GM21515 (cell line): Measurements from ENCODE around the gene FRMD4A.
"Not testable (repeated sequence)": the region's sequence is repeated elsewhere in the genome, so short reads cannot be mapped to it uniquely, and the experiment has no call there.

Source experiments
- ATAC-seq: cut with Tn5 transposase; IDR thresholded peaks from one replicate; pipeline ENCODE4 v1.9.1; 2021; ENCODE audit not compliant: unreplicated experiment

The FRMD4A gene

DNA sequence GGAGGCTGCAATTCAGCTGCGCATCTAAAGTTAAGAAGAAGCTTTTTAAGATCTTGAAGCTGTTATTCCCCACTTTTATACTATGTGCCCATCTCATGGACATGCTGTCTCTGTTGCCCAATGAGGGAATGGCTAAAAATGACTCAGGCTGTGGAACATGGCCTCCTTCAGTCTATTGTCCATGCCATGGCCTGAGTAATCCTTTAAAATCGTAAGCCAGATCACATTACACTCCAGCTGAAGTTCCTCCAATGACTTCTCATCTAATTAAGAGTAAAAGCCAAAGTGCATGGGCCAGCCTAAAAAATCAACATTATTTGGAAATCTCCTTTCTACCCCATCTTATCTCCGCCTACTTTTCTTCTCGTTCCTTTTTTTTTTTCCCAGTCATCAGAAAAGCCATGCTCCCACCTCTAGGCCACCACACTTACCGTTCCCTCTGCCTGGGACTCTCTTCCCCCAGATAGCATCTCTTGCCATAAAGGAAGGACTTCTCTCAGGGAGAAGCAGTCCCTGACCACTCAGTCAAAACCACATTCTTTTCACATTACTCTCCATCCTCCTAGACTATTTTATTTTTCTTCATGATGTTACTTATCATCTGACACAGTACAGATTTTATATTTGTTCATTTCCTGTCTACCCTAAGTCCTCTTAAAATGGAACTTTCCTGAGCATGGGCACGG, 406.5 kb downstream of the FRMD4A start:
- no peak for ATAC-seq

DNA sequence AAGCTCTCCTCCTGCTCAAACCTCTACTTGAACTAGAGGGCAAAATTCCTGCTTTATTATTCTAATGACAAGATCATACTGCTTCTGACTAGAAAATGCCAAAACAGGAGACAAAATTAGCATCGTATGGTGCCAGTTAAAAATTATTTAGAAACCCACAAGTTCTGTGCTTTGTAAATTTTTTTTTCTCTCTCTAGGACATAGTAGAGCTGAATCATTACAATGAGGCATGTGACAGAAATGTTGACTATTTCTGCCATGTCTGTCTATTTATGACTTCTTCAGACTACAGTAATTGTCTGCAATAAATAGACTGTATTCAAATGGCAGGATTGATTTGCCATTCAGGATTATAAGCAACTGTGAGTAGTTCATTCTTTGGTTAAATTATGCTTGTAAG, 408.1 kb downstream of the FRMD4A start:
- no peak for ATAC-seq

DNA sequence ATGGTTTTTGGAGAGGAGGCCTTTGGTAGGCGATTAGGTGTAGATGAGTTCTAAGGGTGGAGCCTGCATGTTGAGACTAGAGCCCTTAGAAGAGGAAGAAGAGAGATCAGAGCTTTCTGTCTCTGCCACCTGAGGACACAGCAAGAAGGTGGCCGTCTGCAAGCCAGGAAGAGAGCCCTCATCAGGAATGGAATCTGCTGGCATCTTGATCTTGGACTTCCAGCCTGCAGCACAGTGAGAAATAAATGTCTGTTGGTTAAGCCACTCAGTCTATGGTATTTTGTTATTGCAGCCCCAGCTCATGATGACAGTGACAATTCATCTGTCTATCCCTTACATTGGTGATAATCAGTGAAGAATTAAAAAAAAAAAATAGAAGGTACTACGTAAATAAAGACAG, 408.8 kb downstream of the FRMD4A start:
- ATAC-seq: no peak

DNA sequence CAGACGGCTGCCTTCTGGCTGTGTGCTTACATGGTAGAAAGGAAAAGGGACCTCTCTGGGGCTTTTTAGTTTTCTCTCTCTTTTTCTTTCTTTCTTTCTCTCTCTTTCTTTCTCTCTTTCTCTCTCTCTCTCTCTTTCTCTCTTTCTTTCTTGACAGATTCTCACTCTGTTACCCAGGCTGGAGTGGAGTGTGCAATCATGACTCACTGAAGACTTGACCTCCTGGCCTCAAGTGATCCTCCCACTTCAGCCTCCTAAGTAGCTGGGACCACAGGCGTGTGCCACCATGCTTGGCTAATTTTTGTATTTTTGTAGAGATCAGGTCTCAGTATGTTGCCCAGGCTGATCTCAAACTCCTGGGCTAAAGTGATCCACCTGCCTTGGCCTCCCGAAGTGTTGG, 409.6 kb downstream of the FRMD4A start:
- not testable (repeated sequence) for ATAC-seq

DNA sequence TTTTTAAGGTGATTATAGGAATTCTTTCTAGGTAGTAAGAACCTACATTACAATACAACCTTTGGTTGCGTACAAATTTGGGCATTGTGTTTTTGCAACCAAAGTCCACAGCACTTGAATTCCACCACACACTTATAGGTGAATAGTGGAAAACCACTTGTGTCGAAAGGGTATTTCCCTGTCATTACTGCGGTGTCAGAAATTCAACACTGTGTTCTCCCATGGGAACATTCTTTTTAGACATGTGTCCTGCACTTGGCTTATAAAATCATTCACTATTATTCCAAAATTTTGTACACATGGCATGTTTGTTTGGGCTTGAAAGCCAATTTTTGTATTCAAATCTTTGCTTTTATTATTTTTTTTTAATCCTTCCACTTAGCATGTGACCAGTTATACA, 410.3 kb downstream of the FRMD4A start:
- no peak for ATAC-seq

DNA sequence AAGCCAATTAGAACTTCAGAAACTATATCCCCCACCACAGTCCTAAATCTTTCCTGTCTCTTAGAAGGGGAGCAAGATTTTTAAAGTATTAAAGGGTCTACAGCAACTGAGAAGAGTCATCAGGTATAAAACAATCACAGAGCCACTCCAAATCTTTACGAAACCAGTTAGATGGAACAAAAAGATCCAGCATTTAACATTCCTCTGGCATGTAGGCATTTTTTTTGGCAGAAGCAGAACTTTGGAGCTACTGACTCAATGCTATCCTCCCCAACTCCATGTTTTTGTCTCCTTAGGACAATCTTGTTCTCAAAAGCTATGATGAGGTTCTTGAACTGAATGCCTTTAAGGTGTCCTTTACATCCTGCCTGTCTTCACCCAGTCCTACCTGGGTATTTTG, 410.7 kb downstream of the FRMD4A start:
- no peak for ATAC-seq

DNA sequence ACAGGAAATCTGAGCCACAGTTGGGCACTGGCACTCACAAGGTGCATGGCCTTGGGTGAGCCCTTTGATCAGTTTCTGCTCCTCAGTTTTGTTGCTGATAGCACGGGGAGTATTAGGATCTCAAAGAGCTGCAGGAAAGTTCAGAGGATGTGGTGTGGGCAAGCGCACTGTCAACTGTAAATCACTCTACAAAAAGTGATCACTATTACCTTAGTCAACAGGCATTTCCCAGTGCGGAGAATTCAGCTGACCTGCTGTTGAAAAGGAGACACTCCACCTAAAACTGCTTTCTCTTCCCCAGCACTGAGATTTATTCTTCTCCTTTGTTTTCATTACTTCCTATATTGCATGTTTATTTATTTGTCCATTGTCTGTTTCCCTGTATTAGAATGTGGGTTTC, 412.9 kb downstream of the FRMD4A start:
- ATAC-seq: no peak

DNA sequence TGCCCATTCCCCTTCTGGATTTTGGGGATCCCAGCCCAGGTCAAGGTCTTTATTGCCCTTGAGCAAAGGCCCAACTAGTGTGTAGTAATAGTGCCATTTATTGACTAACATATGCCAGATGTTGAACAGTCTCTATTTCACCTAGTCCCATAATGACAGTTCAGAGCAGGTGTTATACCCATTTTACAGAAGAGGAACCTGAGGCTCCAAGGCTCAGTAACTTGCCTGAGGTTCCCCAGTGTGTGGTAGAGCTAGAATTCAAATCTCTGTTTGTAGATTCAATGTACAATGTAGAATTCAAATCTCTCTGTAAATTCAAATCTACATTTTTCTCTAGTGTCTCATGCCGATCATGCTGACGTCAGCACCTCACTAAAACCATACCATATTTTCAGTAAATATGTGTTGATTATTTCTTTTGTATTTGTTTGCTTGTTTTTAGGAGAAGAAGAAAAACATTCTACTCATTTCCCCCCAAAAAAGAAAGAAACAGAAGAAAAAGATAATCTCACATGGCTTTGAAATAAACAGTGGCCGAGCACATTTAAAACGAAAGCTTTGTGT, 414.3 kb downstream of the FRMD4A start:
- no peak for ATAC-seq

DNA sequence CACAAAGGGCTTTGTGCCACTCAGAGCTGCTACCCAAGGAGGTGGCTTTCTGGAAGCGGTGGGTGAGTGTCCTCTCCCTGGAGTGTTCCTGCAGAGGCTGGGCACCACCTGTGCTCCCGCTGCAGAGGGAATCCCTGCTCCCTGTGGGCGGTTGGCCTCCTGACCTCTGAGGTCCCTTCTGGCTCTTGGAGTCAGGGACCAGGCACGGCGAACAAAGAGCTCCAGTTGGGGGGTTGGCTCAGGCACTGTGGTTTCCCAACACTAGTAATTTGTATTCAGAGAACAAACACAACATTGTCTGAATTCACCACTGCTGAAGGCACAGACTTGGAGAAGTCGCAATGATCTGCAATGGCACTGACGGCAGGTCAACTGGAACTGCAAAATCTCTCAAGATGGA, 415.0 kb downstream of the FRMD4A start:
- no peak for ATAC-seq

DNA sequence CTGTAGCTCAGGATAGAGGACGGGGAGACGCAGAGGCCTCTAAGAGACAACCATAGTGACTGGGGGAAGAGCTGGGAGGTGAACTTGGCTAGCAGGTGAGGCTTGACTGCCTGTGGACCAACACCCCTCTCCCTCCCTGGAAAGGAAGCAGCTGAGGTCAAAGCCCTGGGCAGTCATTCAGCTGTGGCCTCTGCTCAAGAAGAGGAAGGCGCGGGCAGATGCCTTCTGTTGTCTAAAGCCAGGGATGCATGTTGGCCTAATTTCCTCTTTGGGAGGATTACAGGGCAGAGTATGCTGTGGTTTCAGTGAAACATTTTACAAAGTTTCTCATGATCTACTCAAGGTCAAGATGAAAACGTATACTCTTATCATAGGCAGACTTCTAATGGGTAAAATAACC, 416.8 kb downstream of the FRMD4A start:
- ATAC-seq: no peak

DNA sequence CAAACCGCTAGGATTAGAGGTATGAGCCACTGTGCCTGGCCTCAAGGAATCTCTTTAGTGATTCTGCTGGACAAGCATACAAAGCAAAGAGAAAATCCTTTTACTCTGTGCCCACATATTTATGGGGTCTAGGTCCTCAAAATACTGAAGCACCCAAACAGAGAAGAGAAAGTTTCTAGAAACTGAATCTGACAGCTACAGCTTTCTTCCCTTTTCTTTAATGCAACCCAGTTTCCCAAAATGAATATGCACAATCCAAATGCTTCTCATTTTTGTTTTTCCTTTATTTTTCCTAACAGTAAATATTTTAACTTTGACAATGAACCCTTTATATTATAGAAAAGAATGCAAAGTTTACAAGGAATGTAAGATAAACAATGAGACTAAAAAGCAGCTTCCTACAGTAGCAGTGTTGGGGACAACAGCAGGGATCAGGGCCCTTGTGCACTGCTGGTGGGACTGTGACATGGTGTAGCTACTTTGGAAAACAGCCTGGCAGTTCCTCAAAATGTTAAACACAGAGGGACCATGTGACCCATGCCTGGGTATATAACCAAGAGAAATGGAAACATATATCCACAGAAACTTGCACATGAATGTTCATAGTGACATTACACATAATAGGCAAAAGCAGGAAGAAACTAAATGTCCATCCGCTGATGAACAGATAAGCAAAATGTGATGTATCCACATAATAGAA, 418.8 kb downstream of the FRMD4A start:
- no peak for ATAC-seq

DNA sequence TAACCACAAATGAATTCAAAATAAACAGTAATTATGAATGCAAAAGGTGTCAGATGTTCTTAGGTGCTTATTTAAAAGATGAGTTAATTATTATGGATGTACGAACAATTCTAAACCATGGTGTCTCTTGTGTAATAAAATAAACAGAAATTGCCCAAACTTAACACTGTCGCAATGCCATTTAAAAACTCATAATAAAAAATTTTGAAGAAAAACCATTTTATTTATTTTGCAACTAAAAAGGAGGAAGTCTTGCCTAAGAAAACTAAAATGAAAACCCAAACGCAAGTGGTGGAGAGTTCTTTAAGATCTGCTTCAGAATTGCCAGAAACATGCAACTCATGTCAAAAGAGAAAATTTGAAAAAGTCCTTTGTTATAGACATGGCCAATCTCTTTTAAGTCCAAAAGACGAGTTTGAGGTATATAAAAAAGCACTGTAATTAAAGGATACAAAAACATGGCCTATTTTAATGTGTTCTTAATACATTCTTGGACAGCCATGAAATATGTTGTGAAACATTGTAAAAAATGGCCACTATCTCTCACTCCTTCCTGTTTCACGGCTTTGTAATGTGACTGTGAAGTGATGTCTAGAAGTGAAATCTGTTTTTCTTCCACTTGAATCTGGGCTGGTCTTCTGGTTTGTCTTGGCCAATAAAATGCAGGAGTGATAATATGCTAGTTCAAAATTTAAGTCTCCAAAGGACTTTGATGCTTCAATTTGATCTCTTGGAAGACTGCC, 421.0 kb downstream of the FRMD4A start:
- ATAC-seq: no peak

DNA sequence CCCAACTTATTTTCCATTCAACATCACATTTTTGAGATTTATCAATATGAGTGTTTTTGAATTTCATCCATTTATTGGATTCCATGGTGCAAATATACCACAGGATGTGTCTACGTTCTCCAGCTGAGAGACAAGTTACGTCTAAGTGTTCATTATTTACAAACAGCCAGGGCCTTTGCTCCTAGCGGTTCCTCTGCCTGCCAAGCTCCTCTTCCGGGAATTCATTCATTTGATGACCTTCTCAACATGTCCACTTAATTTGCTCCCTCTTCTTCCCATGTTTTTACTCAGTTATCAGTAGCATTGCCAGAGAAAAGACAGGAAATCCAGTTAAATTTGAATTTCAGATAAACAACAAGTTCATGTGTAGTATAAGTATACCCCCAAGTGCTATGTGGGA, 422.2 kb downstream of the FRMD4A start:
- no peak for ATAC-seq

DNA sequence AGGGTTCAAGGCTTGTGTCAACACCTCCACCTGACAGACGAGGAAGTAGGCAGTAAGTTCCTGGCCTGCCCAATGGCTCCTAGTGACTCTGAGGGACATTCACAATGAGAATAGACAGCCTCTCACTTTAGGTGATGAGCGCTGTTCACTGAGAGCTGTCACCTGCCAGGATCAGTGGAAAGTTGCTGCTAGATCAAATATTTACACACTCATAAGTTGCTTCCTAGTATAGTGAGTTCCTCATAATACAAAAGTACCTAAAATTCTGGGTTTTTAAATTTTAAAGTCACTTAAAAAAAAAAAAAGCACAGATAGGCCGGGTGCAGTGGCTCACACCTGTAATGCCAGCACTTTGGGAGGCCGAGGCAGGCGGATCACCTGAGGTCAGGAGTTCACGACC, 423.2 kb downstream of the FRMD4A start:
- ATAC-seq: no peak

DNA sequence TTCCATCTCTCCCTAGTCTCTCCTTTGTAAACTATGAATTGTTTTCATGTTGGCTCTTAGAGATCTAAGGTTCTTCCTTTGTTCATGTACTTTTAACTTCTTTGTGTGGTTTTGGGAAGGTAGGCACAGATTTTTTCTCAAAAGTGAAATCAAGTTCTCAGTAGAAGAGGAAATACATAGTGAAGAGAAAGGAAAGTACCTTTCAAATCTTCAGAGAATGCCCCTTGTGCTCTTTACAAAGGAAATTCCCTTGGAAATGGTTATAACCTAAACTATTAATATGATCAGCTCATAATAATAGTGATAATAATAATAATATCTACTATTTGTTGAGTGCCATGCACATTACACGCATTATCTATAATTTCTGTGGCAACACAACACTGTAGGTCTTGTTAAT, 425.4 kb downstream of the FRMD4A start:
- no peak for ATAC-seq

DNA sequence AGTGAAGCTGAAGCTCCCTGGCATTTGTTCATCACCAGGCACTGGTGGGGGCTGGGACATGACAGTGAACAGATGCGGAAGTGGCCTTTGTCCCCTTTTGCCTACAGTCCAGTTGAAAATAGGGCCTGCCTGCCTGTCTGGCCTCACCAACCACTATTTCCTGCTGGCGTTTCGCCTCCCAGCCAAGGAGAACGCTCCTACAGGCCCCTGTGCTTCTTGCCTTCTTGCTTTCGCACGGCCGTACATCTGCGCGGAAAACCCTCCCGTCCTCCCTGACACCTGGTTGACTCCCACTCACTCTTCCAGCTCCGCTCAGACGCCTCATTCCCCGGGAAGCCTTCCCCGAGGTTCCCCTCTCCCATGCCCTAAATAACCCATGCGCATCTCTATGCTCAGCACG, 426.7 kb downstream of the FRMD4A start:
- ATAC-seq: no peak

DNA sequence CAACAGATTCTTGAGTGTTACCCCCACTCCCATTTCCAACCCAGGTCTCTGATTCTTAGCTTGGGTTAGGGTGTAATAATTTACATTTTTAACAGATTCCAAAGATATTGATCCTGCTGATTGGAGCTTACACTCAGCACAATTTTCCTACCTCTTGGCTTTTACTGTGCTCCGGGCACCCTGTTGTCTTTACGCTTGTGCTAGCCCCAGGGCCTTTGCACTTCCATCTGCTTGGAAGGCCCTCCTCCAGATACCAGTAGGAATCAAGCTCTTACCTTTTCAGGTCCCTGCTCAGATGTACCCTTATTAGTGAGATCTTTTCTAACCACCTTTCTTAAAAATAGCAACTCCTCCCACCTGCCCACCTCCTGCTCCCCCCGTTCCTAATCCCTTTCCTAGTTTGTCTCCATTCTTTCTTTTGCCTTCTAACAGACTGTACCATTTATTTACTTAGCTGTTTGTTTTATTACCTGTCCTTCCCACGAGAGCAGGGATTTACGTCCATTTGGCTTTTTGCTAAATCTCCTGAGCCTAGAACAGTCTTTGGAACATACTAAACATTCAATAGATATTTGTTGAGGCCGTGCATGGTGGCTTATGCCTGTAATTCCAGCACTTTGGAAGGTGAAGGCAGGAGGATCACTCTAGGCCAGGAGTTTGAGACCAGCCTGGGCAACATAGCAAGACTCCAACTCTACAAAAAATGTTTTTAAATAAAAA, 427.7 kb downstream of the FRMD4A start:
- no peak for ATAC-seq

DNA sequence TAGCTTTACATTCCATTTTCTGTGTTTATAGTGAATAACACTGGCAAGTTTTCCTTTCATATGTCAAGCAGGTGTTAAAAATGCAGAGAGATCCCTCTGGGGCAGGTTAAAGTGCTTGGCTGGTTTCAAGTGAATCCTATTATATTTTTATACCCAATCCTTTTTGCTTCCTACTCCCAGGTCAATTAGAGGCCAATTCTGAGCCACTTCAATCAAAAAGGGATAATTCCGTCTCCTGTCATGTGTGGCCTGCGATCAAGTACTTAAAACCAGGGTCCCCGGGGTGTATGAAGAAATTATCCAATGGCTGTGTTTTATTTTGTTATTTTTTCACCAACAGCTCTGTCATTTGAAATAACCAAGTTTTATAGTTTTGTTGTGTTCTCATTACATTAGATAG, 430.8 kb downstream of the FRMD4A start:
- no peak for ATAC-seq

DNA sequence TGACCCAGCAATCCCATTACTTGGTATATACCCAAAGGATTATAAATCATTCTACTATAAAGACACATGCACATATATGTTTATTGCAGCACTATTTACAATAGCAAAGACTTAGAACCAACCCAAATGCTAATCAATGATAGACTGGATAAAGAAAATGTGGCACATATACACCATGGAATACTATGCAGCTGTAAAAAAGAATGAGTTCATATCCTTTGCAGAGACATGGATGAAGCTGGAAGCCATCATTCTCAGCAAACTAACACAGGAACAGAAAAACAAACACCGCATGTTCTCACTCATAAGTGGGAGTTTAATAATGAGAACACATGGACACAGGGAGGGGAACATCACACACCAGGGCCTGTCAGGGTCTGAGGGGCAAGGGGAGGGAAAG, 434.6 kb downstream of the FRMD4A start:
- ATAC-seq: not testable (repeated sequence)

DNA sequence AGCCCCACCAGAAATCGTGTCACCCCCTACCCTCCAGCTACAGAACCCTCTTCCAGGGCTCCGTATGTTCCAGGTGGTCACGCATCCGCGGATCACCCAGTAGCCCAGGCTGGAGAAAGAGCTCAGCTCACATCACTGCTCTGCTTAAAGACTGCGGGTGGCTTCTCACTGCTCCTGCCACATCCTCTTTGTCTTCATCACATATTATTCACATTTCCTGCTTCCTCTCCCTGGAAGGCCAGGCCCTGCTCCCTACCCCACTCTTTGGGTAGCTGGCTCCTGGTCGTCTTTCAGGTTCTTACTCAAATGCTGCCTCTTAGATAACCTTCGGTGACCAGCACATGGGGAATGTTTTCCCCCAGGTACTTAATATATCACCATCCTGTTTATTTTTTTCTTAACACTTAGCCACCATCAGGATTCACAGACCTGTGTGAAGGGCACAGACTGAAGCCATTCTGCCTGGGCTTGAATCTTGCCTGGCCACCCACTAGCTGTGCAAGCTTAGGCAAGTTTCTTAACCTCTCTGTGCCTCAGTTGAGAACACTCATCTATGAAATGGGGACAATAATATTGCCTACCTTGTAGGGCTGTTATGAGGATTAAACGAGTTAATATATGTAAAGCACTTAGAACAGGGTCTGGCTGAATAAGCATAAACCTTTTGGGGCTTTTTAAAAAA, 436.2 kb downstream of the FRMD4A start:
- no peak for ATAC-seq

DNA sequence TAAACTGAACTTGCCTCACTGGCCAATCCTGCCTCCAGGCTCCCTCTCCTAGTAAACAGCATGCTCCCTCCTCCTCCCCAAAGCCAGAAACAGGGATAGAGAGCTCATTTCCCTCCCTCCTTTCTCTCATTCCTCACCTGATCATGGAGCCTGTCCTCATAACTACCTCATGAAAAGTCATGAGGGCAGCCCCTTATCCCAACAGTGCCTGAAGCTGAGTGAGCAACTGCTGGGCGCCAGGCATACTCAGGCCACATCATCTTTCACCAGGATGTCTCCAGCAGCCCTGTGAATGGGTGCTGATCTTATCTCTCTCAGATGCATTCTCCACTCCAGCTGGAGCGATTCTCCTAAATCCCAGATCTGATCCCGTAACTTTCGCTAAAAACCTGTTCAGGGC, 436.8 kb downstream of the FRMD4A start:
- no peak for ATAC-seq
